ENCODE data around the gene KRTAP4-11. TPM values are rescaled to one million over a fixed set of nuclear protein-coding genes. Genes with fewer than 3 reads are reported as not detected.
"Not testable (repeated sequence)": the region's sequence is repeated elsewhere in the genome, so short reads cannot be mapped to it uniquely, and the experiment has no call there.

KRTAP4-11 gene
- total RNA-seq, 1 donor from 2014 or later = not detected

GRCh38 chr17:41123991-41124371 is 5.8 kb upstream of the KRTAP4-11 start, which contains the start of gene KRTAP4-12:
TSS of gene KRTAP4-12 (minus strand) at chr17:41124182. CDS start at chr17:41124122, 60 bp downstream.
- not testable (repeated sequence) for DNase-seq (ENCODE audit: low read depth in 2 of 2)

GRCh38 chr17:41123292-41123990 is 5.3 kb upstream of the KRTAP4-11 start:
- DNase-seq (ENCODE audit: low read depth in 2 of 2) = not testable (repeated sequence)

GRCh38 chr17:41121742-41122141 is 3.6 kb upstream of the KRTAP4-11 start:
- no peak for DNase-seq (ENCODE audit: low read depth in 2 of 2)

- peak; percentile 36 to 72 for DNase-seq (ENCODE audit: low read depth in 2 of 2)
These were observed 1.8 kb upstream of the KRTAP4-11 start for GRCh38 chr17:41119696-41120690.

- DNase-seq (ENCODE audit: low read depth in 2 of 2) = no peak
These were observed 548 bp upstream of the KRTAP4-11 start for GRCh38 chr17:41118721-41119120.

GRCh38 chr17:41116297-41116696 is 1.9 kb downstream of the KRTAP4-11 start:
- DNase-seq (ENCODE audit: low read depth in 2 of 2) = no peak

GRCh38 chr17:41111151-41111885 is 6.9 kb downstream of the KRTAP4-11 start:
- DNase-seq (ENCODE audit: low read depth in 2 of 2) = no peak

GRCh38 chr17:41108728-41109386 is 9.3 kb downstream of the KRTAP4-11 start:
- not testable (repeated sequence) for DNase-seq (ENCODE audit: low read depth in 2 of 2)

GRCh38 chr17:41107941-41108450 is 10.2 kb downstream of the KRTAP4-11 start:
- no peak for DNase-seq (ENCODE audit: low read depth in 2 of 2)

- DNase-seq (ENCODE audit: low read depth in 2 of 2) = not testable (repeated sequence)
These were observed 12.8 kb downstream of the KRTAP4-11 start, which contains the start of gene KRTAP4-9 for GRCh38 chr17:41105347-41105746. TSS of gene KRTAP4-9 (plus strand) at chr17:41105389. CDS start at chr17:41105389, 0 bp downstream.

- DNase-seq (ENCODE audit: low read depth in 2 of 2) = not testable (repeated sequence)
These were observed 13.7 kb downstream of the KRTAP4-11 start for GRCh38 chr17:41104386-41105038.

GRCh38 chr17:41103896-41104295 is 14.3 kb downstream of the KRTAP4-11 start:
- DNase-seq (ENCODE audit: low read depth in 2 of 2) = no peak

GRCh38 chr17:41101586-41102259 is 16.4 kb downstream of the KRTAP4-11 start, which contains the start of gene KRTAP4-16:
TSS of gene KRTAP4-16 (minus strand) at chr17:41102209. CDS start at chr17:41102209, 0 bp downstream.
- DNase-seq (ENCODE audit: low read depth in 2 of 2) = no peak

- DNase-seq (ENCODE audit: low read depth in 2 of 2) = peak in 1 of 2 donors; percentile 64
These were observed 18.3 kb downstream of the KRTAP4-11 start for GRCh38 chr17:41099682-41100480.

- no peak for DNase-seq (ENCODE audit: low read depth in 2 of 2)
These were observed 19.7 kb downstream of the KRTAP4-11 start for GRCh38 chr17:41098481-41098880.

- DNase-seq (ENCODE audit: low read depth in 2 of 2) = no peak
These were observed 20.1 kb downstream of the KRTAP4-11 start, which contains the start of gene KRTAP4-8 for GRCh38 chr17:41098042-41098441. TSS of gene KRTAP4-8 (minus strand) at chr17:41098142. CDS start at chr17:41098084, 58 bp downstream.

- DNase-seq (ENCODE audit: low read depth in 2 of 2) = no peak
These were observed 22.1 kb downstream of the KRTAP4-11 start for GRCh38 chr17:41096055-41096454.

GRCh38 chr17:41088760-41089352 is 29.3 kb downstream of the KRTAP4-11 start:
- not testable (repeated sequence) for DNase-seq (ENCODE audit: low read depth in 2 of 2)
